ENCODE results near the gene TUT7. TPM values are rescaled to one million over a fixed set of nuclear protein-coding genes. Genes with fewer than 3 reads are reported as not detected.

Gene TUT7
- total RNA-seq, 4 donors from 2014 or later: 15.4 to 89.1 (median 38.6) TPM

DNA sequence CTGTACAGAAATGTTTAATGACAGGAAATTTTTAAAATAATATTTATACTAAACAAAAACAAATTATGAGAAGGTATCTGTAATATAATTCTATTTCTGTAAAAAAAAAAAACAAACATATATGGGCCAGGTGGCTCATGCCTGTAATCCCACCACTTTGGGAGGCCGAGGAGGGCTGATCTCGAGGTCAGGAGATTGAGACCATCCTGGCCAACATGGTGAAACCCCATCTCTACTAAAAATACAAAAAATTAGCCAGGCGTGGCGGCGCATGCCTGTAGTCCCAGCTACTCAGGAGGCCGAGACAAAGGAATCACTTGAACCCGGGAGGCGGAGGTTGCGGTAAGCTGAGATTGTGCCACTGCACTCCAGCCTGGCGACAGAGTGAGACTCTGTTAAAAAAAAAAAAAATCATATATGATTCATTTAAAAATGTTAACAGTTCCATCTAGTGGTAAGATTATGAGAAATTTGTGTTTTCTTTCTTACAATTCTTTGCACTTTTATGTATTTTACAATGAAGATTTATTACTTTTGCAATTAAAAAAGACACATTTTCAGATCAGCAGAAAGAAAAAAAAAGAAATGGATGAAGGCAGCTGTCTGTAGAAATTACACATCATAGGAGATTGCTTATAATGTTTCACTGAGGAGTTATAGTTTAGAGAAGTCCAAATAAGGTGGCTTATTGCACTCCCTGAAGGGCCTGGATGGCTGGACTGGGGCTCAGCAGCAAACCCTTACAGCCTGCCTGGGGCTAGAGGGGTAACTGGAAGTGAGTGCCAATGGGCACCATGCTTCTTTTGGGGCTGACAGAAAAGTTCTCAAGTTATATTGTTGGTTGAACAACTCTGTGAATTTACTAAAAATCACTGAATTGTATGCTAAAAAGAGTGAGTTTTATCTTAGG, 115.1 kb downstream of the TUT7 start:
- Histone ChIP-seq H3K27ac (no peak overlapping the region), H3K36me3 (no peaks in the 10 kb centered on the region), H3K4me3 (no peak overlapping the region), H3K27me3 (no peaks in the 10 kb centered on the region), H3K4me1 (no peaks in the 10 kb centered on the region), H3K9me3 (no peaks in the 10 kb centered on the region)
- TF ChIP-seq, protein P1, sequence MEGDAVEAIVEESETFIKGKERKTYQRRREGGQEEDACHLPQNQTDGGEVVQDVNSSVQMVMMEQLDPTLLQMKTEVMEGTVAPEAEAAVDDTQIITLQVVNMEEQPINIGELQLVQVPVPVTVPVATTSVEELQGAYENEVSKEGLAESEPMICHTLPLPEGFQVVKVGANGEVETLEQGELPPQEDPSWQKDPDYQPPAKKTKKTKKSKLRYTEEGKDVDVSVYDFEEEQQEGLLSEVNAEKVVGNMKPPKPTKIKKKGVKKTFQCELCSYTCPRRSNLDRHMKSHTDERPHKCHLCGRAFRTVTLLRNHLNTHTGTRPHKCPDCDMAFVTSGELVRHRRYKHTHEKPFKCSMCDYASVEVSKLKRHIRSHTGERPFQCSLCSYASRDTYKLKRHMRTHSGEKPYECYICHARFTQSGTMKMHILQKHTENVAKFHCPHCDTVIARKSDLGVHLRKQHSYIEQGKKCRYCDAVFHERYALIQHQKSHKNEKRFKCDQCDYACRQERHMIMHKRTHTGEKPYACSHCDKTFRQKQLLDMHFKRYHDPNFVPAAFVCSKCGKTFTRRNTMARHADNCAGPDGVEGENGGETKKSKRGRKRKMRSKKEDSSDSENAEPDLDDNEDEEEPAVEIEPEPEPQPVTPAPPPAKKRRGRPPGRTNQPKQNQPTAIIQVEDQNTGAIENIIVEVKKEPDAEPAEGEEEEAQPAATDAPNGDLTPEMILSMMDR (IDR thresholded peaks at IDR 0.05 in 4 of 5, conservative IDR thresholded peaks at IDR 0.05 in 1 of 5): no peak
- no peak for TF ChIP-seq POLR2A (IDR thresholded peaks at IDR 0.05)
- intact Hi-C loops (cut with DNase I; ENCODE audit: low total_unique reads) (no loop called here), in situ Hi-C loops (cut with MboI; ENCODE audit: low sequenced_read_pairs in 4 of 4) (no loop called here)
- DNase-seq (no peak), ATAC-seq (no peak)

Other genes starting within 250 kb of the TUT7 start
- under 1 TPM in 2 of 4 donors, not detected in 2; 0.17 to 0.87 TPM for gene C9orf153, start 94.8 kb downstream of the TUT7 start, total RNA-seq
- 100 to 1,000 TPM in 1 of 4 donors, 10 to 100 TPM in 3; 59.8 to 115 (median 89.9) TPM for gene ISCA1, start 71.9 kb downstream of the TUT7 start, total RNA-seq